GM21576 (cell line): ENCODE results near the gene BRD9.
"Not testable (repeated sequence)": the region's sequence is repeated elsewhere in the genome, so short reads cannot be mapped to it uniquely, and the experiment has no call there.

Source experiments
- ATAC-seq: cut with Tn5 transposase; IDR thresholded peaks from one replicate; pipeline ENCODE4 v1.9.1; 2021; ENCODE audit warnings: mild to moderate bottlenecking, moderate library complexity; ENCODE audit not compliant: unreplicated experiment

BRD9 gene

GRCh38 chr5:892394-893136 is at the start of gene BRD9, which contains the start of gene TRIP13:
Gene BRD9, minus strand, starts transcription at chr5:892801. Its CDS starts 144 bp downstream, at chr5:892657.
Gene TRIP13, plus strand, starts transcription at chr5:892884. Its CDS starts 115 bp downstream, at chr5:892999.
- peak; percentile 94 for ATAC-seq

- ATAC-seq, result not testable (repeated sequence)
These were observed 48.1 kb upstream of the BRD9 start for GRCh38 chr5:940741-941140.

- no peak for ATAC-seq
These were observed 46.8 kb upstream of the BRD9 start for GRCh38 chr5:939368-939767.

GRCh38 chr5:937151-937924 is 44.7 kb upstream of the BRD9 start:
- ATAC-seq, result no peak

GRCh38 chr5:936149-937144 is 43.8 kb upstream of the BRD9 start:
- no peak for ATAC-seq

- ATAC-seq, result no peak
These were observed 43.0 kb upstream of the BRD9 start for GRCh38 chr5:935510-936084.

GRCh38 chr5:934381-934967 is 41.9 kb upstream of the BRD9 start:
- ATAC-seq, result not testable (repeated sequence)

- ATAC-seq, result not testable (repeated sequence)
These were observed 41.4 kb upstream of the BRD9 start for GRCh38 chr5:933951-934350.

GRCh38 chr5:933251-933861 is 40.8 kb upstream of the BRD9 start:
- no peak for ATAC-seq

- no peak for ATAC-seq
These were observed 40.1 kb upstream of the BRD9 start for GRCh38 chr5:932628-933250.

GRCh38 chr5:932151-932627 is 39.6 kb upstream of the BRD9 start:
- ATAC-seq, result no peak

GRCh38 chr5:931570-932145 is 39.1 kb upstream of the BRD9 start:
- ATAC-seq, result no peak

- ATAC-seq, result no peak
These were observed 38.3 kb upstream of the BRD9 start for GRCh38 chr5:930866-931265.

GRCh38 chr5:929596-929995 is 37.0 kb upstream of the BRD9 start:
- no peak for ATAC-seq

- not testable (repeated sequence) for ATAC-seq
These were observed 36.6 kb upstream of the BRD9 start for GRCh38 chr5:929182-929581.

GRCh38 chr5:927172-928015 is 34.8 kb upstream of the BRD9 start:
- no peak for ATAC-seq

- ATAC-seq, result no peak
These were observed 34.0 kb upstream of the BRD9 start for GRCh38 chr5:926417-927171.
